ENCODE results near the gene TMEM267. TPM values are rescaled to one million over a fixed set of nuclear protein-coding genes. Genes with fewer than 3 reads are reported as not detected.
"Not testable (repeated sequence)": the region's sequence is repeated elsewhere in the genome, so short reads cannot be mapped to it uniquely, and the experiment has no call there.

TMEM267 gene
- total and polyA plus RNA-seq, 2 of the 4 experiments (the other 2 are of a cell fraction) = 9.2 to 12.0 TPM

- dilution Hi-C loops (cut with HindIII; ENCODE audit: low sequenced_read_pairs, unreplicated experiment) = no loop called here
- peak overlapping the region; percentile 52; the same call in 1 of the 2 replicates for H3K9ac ChIP-seq (ENCODE audit: low read depth, low read length)
- WGBS, 2 experiments (ENCODE audit: extremely low coverage in 2 of 2, insufficient read length in 1 of 2) = no CpG with 5 or more reads among the region's 4 CpGs
- ATAC-seq (ENCODE audit: low read depth) = no peak
- no peaks in the 10 kb centered on the region for H3K4me1 ChIP-seq (ENCODE audit: control insufficient read depth, insufficient read depth, low read length)
- no TSS peak for BruUV-seq (replicated peaks)
- no peak overlapping the region for H2AK9ac ChIP-seq (replicated peaks; ENCODE audit: low read depth, low read length, poor library complexity)
- DNase-seq = no peak
- intact Hi-C loops (cut with micrococcal nuclease) = loop anchor here (2.0 to 5.0 kb wide), 2 partner anchors 29 to 562 kb away; no protein-coding TSS in a partner anchor
- H3K4me3 ChIP-seq (ENCODE audit: insufficient read depth, low read depth, low read length) = peak overlapping the region; percentile 67
- no peaks in the 10 kb centered on the region; the same call in 1 of the 2 replicates for H4K20me1 ChIP-seq (ENCODE audit: insufficient read depth, low read length)
- ChIA-PET CTCF (no interaction called here), POLR2A (ENCODE audit: unreplicated experiment) (no interaction called here)
- peak overlapping the region; percentile 66 for H2BK5ac ChIP-seq (ENCODE audit: low read depth, low read length, poor library complexity, severe bottlenecking)
- H3K79me1 ChIP-seq (ENCODE audit: low read depth in 1 of 2, low read length in 2 of 2) = peaks cover 12 to 20% of the 10 kb centered on the region in 2 experiments
- H2BK120ac ChIP-seq (ENCODE audit: low read depth, low read length) = no peak overlapping the region
- no peak overlapping the region for H3K56ac ChIP-seq (ENCODE audit: extremely low read depth, insufficient read depth, low read length)
- H4K8ac ChIP-seq (ENCODE audit: low read depth in 2 of 2, low read length in 2 of 2) = peak overlapping the region; percentile 19 to 86; a peak in 1 of 4 replicates
- no peak overlapping the region for H2BK15ac ChIP-seq (ENCODE audit: low read depth, low read length)
- H3K4ac ChIP-seq (ENCODE audit: low read depth, low read length) = no peak overlapping the region
- in situ Hi-C loops (cut with MboI; ENCODE audit: low sequenced_read_pairs) = no loop called here
- no peaks in the 10 kb centered on the region for H3K27me3 ChIP-seq (ENCODE audit: control insufficient read depth, insufficient read depth, low read length)
- H4K91ac ChIP-seq (ENCODE audit: insufficient read depth, low read depth, low read length) = no peak overlapping the region
- peak overlapping the region; percentile 87 for H3K4me2 ChIP-seq (ENCODE audit: low read depth, low read length)
- no peak overlapping the region for H4K5ac ChIP-seq (ENCODE audit: low read depth, low read length)
- no peak overlapping the region for H2BK20ac ChIP-seq (ENCODE audit: low read depth, low read length)
- H3K14ac ChIP-seq (replicated peaks; ENCODE audit: low read depth, low read length) = no peak overlapping the region; the same call in 1 of the 2 replicates
- H3K9me1 ChIP-seq (ENCODE audit: insufficient read depth, low read length) = no peaks in the 10 kb centered on the region
- no peak overlapping the region for H3K18ac ChIP-seq (ENCODE audit: low read depth, low read length)
- H3K23ac ChIP-seq (ENCODE audit: low read depth, low read length) = peak overlapping the region; percentile 6; the same call in 1 of the 2 replicates
- no peak overlapping the region for H3K27ac ChIP-seq (ENCODE audit: insufficient read depth, low read length)
- H2AFZ ChIP-seq (replicated peaks; ENCODE audit: low read length, poor library complexity) = no peak overlapping the region
- no peaks in the 10 kb centered on the region; the same call in 1 of the 2 replicates for H3K36me3 ChIP-seq (ENCODE audit: control insufficient read depth, insufficient read depth, low read length)
- no peak overlapping the region for H2AK5ac ChIP-seq (ENCODE audit: low read depth, low read length)
- TF ChIP-seq RCOR1 (IDR thresholded peaks at IDR 0.05; ENCODE audit: insufficient replicate concordance, low read length) = no peak
- no peaks in the 10 kb centered on the region for H3K9me3 ChIP-seq (ENCODE audit: control insufficient read depth, insufficient read depth, low read length)
These were observed 30.4 kb upstream of the TMEM267 start for GRCh38 chr5:43514025-43514424.

GRCh38 chr5:43511062-43511461 is 27.4 kb upstream of the TMEM267 start:
- H3K9me1 ChIP-seq (ENCODE audit: insufficient read depth, low read length); DNase-seq; ATAC-seq (ENCODE audit: low read depth); H2BK20ac ChIP-seq (ENCODE audit: low read depth, low read length); H2BK5ac ChIP-seq (ENCODE audit: low read depth, low read length, poor library complexity, severe bottlenecking); H3K23ac ChIP-seq (ENCODE audit: low read depth, low read length); H3K36me3 ChIP-seq (ENCODE audit: control insufficient read depth, insufficient read depth, low read length); H3K27ac ChIP-seq (ENCODE audit: insufficient read depth, low read length); H2AFZ ChIP-seq (replicated peaks; ENCODE audit: low read length, poor library complexity); H4K8ac ChIP-seq (ENCODE audit: low read depth in 2 of 2, low read length in 2 of 2); H3K14ac ChIP-seq (replicated peaks; ENCODE audit: low read depth, low read length); H3K4me2 ChIP-seq (ENCODE audit: low read depth, low read length); H4K5ac ChIP-seq (ENCODE audit: low read depth, low read length); H3K4me3 ChIP-seq (ENCODE audit: insufficient read depth, low read depth, low read length); H2AK5ac ChIP-seq (ENCODE audit: low read depth, low read length); dilution Hi-C loops (cut with HindIII; ENCODE audit: low sequenced_read_pairs, unreplicated experiment); in situ Hi-C loops (cut with MboI; ENCODE audit: low sequenced_read_pairs); CTCF ChIA-PET; H3K4ac ChIP-seq (ENCODE audit: low read depth, low read length); H3K9me3 ChIP-seq (ENCODE audit: control insufficient read depth, insufficient read depth, low read length); H4K91ac ChIP-seq (ENCODE audit: insufficient read depth, low read depth, low read length); H2BK120ac ChIP-seq (ENCODE audit: low read depth, low read length); H3K4me1 ChIP-seq (ENCODE audit: control insufficient read depth, insufficient read depth, low read length); H3K27me3 ChIP-seq (ENCODE audit: control insufficient read depth, insufficient read depth, low read length); H2BK15ac ChIP-seq (ENCODE audit: low read depth, low read length); H3K18ac ChIP-seq (ENCODE audit: low read depth, low read length); H3K9ac ChIP-seq (ENCODE audit: low read depth, low read length); H3K56ac ChIP-seq (ENCODE audit: extremely low read depth, insufficient read depth, low read length); BruUV-seq (replicated peaks); H4K20me1 ChIP-seq (ENCODE audit: insufficient read depth, low read length); H2AK9ac ChIP-seq (replicated peaks; ENCODE audit: low read depth, low read length, poor library complexity); POLR2A ChIA-PET (ENCODE audit: unreplicated experiment): not testable (repeated sequence)
- intact Hi-C loops (cut with micrococcal nuclease) = loop anchor here (5.0 kb wide), 1 partner anchor 559 kb away; no protein-coding TSS in a partner anchor
- H3K79me1 ChIP-seq (ENCODE audit: low read depth in 1 of 2, low read length in 2 of 2) = peaks cover 15 to 18% of the 10 kb centered on the region in 2 experiments
- WGBS, 2 experiments (ENCODE audit: extremely low coverage in 2 of 2, insufficient read length in 1 of 2) = 100% methylated on average over 14 of the region's 36 CpGs; no CpG with 5 or more reads in 1 of the 2 experiments

All from IMR-90 (cell line).